CD4-positive, alpha-beta T cell treated with Interleukin-12 subunit alpha and Interleukin-12 subunit beta, for 1 hour (primary cell): ENCODE data around the gene PLEKHA1.

Experiments
- DNase-seq: peaks from one replicate; pipeline ENCODE4 v3.0.0-alpha.2; 2020

PLEKHA1 gene

GRCh38 chr10:122463466-122464249 is 89.2 kb downstream of the PLEKHA1 start:
- no peak for DNase-seq

- no peak for DNase-seq
These were observed 89.7 kb downstream of the PLEKHA1 start for GRCh38 chr10:122464250-122464510.

- no peak for DNase-seq
These were observed 90.1 kb downstream of the PLEKHA1 start for GRCh38 chr10:122464586-122464985.

GRCh38 chr10:122465401-122466040 is 91.0 kb downstream of the PLEKHA1 start:
- DNase-seq, result no peak

GRCh38 chr10:122466951-122467381 is 92.5 kb downstream of the PLEKHA1 start:
- DNase-seq, result no peak

- no peak for DNase-seq
These were observed 93.2 kb downstream of the PLEKHA1 start for GRCh38 chr10:122467701-122468100.

GRCh38 chr10:122468307-122468925 is 93.9 kb downstream of the PLEKHA1 start:
- no peak for DNase-seq

- DNase-seq, result no peak
These were observed 94.6 kb downstream of the PLEKHA1 start for GRCh38 chr10:122468926-122469781.

- DNase-seq, result no peak
These were observed 95.3 kb downstream of the PLEKHA1 start for GRCh38 chr10:122469848-122470247.

- no peak for DNase-seq
These were observed 97.1 kb downstream of the PLEKHA1 start for GRCh38 chr10:122471531-122472177.

- no peak for DNase-seq
These were observed 98.6 kb downstream of the PLEKHA1 start for GRCh38 chr10:122473116-122473515.

- DNase-seq, result no peak
These were observed 99.8 kb downstream of the PLEKHA1 start for GRCh38 chr10:122474131-122474818.

- no peak for DNase-seq
These were observed 100.6 kb downstream of the PLEKHA1 start for GRCh38 chr10:122475100-122475499.

- no peak for DNase-seq
These were observed 101.3 kb downstream of the PLEKHA1 start for GRCh38 chr10:122475591-122476332.

- DNase-seq, result no peak
These were observed 101.8 kb downstream of the PLEKHA1 start for GRCh38 chr10:122476333-122476695.

- no peak for DNase-seq
These were observed 102.9 kb downstream of the PLEKHA1 start for GRCh38 chr10:122477436-122477835.

GRCh38 chr10:122478971-122479370 is 104.5 kb downstream of the PLEKHA1 start:
- no peak for DNase-seq

GRCh38 chr10:122480146-122480833 is 105.8 kb downstream of the PLEKHA1 start:
- no peak for DNase-seq

- DNase-seq, result no peak
These were observed 107.0 kb downstream of the PLEKHA1 start for GRCh38 chr10:122481296-122482056.
